Naive thymus-derived CD8-positive, alpha-beta T cell (primary cell): ENCODE results near the gene SCAPER. TPM values are rescaled to one million over a fixed set of nuclear protein-coding genes. Genes with fewer than 3 reads are reported as not detected.

ENCODE experiments used
- ATAC-seq, 2 donors: fragments of 150-1000 bp; cut with Tn5 transposase in 1 of 2; sonication (Bioruptor Pico), chemical (Tn5 transposase) in 1 of 2; 1 replicate in 1 of 2; 2 replicates in 1 of 2; pipeline ENCODE4 v1.10.0; 2021; ENCODE audit warnings: mild to moderate bottlenecking in 2 of 2, moderate library complexity in 2 of 2
- POLR2A ChIA-PET: fragments of 350-600 bp; sonication (Branson Sonifier 250); formaldehyde crosslinking; loops from one replicate; lab custom pipeline; 2021; ENCODE audit warnings: antibody characterized with exemption; lab: Charles Lee
- DNase-seq, 10 donors: peaks; one replicate each; pipeline versions ENCODE4 v3.0.0 to v3.0.0-alpha.2; 2020 to 2022
- H3K27ac Mint-ChIP-seq, 10 donors: one replicate each; pipeline ENCODE4 v1.8.0; 2020 to 2022; ENCODE audit warnings: mild to moderate bottlenecking in 10 of 10, mixed read lengths in 10 of 10, moderate library complexity in 4 of 10, inconsistent platforms in 1 of 10
- H3K27me3 Mint-ChIP-seq, 5 donors: one replicate each; pipeline ENCODE4 v1.8.0; 2021 to 2022; ENCODE audit warnings: mixed read lengths in 5 of 5
- H3K36me3 Mint-ChIP-seq, 3 donors: one replicate each; pipeline ENCODE4 v1.8.0; 2020 to 2022; ENCODE audit warnings: mixed read lengths in 3 of 3, mild to moderate bottlenecking in 2 of 3, inconsistent platforms in 1 of 3
- H3K4me1 Mint-ChIP-seq, 4 donors: one replicate each; pipeline ENCODE4 v1.8.0; 2021 to 2022; ENCODE audit warnings: mixed read lengths in 4 of 4
- H3K4me3 Mint-ChIP-seq, 10 donors: one replicate each; pipeline ENCODE4 v1.8.0; 2020 to 2022; ENCODE audit warnings: mild to moderate bottlenecking in 10 of 10, mixed read lengths in 10 of 10, moderate library complexity in 6 of 10, inconsistent platforms in 1 of 10
- H3K9me3 Mint-ChIP-seq, 9 donors: one replicate each; pipeline ENCODE4 v1.8.0; 2020 to 2022; ENCODE audit warnings: mixed read lengths in 9 of 9, mild to moderate bottlenecking in 3 of 9, inconsistent platforms in 1 of 9, moderate library complexity in 1 of 9
- polyA plus RNA-seq, 3 donors: library from polyadenylated mRNA; unstranded; fragments of 300-500 nt; fragmentation: Illumina TruSeq; gene quantifications; one replicate each; pipeline ENCODE4 v1.2.3, GENCODE V29; 2021
- total RNA-seq, 8 experiments: library from RNA in 2 of 8; stranded (reverse) in 2 of 8; gene quantifications; one replicate each; pipeline ENCODE4 v1.2.3 and lab custom pipeline; 2021 to 2026

Gene SCAPER
- total and polyA plus RNA-seq, 5 experiments from 2014 or later = 12.3 to 58.5 (median 17.7) TPM

DNA sequence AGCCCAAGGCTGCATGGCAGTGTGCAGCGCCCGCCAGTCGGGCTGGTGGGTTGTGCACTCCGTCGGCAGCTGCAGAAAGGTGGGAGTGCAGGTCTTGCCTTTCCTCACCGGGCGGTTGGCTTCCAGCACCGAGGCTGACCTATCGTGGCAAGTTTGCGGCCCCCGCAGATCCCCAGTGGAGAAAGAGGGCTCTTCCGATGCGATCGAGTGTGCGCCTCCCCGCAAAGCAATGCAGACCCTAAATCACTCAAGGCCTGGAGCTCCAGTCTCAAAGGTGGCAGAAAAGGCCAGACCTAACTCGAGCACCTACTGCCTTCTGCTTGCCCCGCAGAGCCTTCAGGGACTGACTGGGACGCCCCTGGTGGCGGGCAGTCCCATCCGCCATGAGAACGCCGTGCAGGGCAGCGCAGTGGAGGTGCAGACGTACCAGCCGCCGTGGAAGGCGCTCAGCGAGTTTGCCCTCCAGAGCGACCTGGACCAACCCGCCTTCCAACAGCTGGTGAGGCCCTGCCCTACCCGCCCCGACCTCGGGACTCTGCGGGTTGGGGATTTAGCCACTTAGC, 564.3 kb downstream of the SCAPER start:
- POLR2A ChIA-PET = interaction anchor here (1.0 to 1.1 kb wide), 2 partner anchors 8 to 31 kb away, joined by 5 to 10 read pairs; no protein-coding TSS in a partner anchor
- peaks cover 37 to 69% (median 63%) of the 10 kb centered on the region in 4 donors for H3K4me1 Mint-ChIP-seq
- no peak overlapping the region for H3K27ac Mint-ChIP-seq
- ATAC-seq (peak; percentile 56 to 64), DNase-seq (peak in 4 of 10 donors; percentile 30 to 37 (median 34))
- H3K27me3 Mint-ChIP-seq = peaks cover 52 to 89% (median 64%) of the 10 kb centered on the region in 5 donors
- peaks cover 0 to 8% (median 0%) of the 10 kb centered on the region in 9 donors for H3K9me3 Mint-ChIP-seq
- peaks cover 4 to 11% (median 9%) of the 10 kb centered on the region in 3 donors for H3K36me3 Mint-ChIP-seq
- peak overlapping the region; percentile 77 to 98 (median 90) for H3K4me3 Mint-ChIP-seq

DNA sequence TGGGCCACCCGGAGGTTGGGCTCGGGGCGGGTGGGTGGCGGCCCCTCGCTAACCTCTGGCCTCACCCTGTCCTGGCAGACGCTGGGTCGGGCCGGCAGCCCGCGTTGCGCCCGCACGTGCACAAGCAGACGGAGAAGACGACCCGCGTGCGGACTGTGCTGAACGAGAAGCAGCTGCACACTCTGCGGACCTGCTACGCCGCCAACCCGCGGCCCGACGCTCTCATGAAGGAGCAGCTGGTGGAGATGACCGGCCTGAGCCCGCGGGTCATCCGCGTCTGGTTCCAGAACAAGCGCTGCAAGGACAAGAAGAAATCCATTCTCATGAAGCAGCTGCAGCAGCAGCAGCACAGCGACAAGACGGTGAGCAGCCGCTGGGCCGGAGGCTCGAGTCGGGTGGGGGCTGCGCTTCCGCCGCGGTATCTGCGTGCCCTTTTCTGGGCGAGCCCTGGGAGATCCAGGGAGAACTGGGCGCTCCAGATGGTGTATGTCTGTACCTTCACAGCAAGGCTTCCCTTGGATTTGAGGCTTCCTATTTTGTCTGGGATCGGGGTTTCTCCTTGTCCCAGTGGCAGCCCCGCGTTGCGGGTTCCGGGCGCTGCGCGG, 564.8 kb downstream of the SCAPER start:
- H3K36me3 Mint-ChIP-seq = peaks cover 4 to 16% (median 7%) of the 10 kb centered on the region in 3 donors
- H3K4me3 Mint-ChIP-seq = peak overlapping the region; percentile 77 to 98 (median 90)
- no peak overlapping the region for H3K27ac Mint-ChIP-seq
- DNase-seq = no peak
- POLR2A ChIA-PET = interaction anchor here (0.7 to 1.1 kb wide), 4 partner anchors 8 to 654 kb away, joined by 3 to 10 read pairs (median 4); no protein-coding TSS in a partner anchor
- peaks cover 0 to 8% (median 0%) of the 10 kb centered on the region in 9 donors for H3K9me3 Mint-ChIP-seq
- peaks cover 54 to 89% (median 65%) of the 10 kb centered on the region in 5 donors for H3K27me3 Mint-ChIP-seq
- peaks cover 38 to 69% (median 63%) of the 10 kb centered on the region in 4 donors for H3K4me1 Mint-ChIP-seq
- peak; percentile 10 to 31 for ATAC-seq

DNA sequence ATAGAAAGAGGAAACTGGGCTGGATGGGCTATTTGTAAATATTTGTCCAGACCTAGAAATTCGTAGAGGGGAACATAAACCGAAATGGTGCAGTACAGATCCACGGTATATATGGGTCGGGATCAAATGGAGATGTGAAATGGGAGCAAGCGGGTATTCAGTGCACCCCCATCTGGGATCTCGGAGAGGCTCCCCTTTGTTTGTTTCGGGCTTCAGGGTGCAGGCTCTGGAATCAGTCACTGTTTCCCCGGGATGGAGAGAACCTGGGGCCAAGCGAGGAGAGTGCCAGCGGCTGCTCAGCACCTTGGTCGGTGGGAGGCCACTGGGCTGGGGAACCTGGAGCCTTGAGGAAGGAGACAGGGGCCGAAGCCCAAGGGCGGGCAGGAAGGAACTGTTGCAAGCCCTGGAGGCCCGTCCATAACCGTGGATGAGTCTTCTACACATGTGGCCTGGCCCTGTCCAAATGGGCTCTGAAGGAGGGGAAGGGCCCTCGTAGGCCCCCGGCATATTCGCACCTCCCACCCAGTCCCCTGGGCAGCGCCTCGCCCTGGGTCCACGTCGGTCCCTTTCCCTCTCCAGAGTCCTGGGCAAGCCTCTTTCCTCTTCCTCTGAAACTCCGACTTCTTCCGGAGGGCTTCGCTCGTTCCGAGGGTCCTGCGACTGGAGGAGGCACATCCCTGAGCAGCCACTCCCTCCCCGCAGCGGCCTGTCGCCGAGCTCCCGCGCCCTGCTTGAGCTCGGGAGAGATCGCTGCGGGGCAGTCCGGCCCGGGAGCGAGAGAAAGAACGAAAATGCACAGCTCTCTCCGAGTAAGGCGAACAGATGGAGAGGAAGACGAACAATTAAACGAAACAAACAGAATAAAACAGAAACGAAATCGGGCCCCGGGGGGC, 565.6 kb downstream of the SCAPER start:
- H3K4me3 Mint-ChIP-seq = peak overlapping the region; percentile 77 to 98 (median 90)
- peaks cover 3 to 16% (median 4%) of the 10 kb centered on the region in 3 donors for H3K36me3 Mint-ChIP-seq
- DNase-seq = peak in 1 of 10 donors; percentile 34
- peaks cover 36 to 71% (median 64%) of the 10 kb centered on the region in 4 donors for H3K4me1 Mint-ChIP-seq
- H3K27ac Mint-ChIP-seq = no peak overlapping the region
- POLR2A ChIA-PET = interaction anchor here (0.7 to 1.1 kb wide), 4 partner anchors 9 to 655 kb away, joined by 3 to 10 read pairs (median 4); no protein-coding TSS in a partner anchor
- H3K9me3 Mint-ChIP-seq = peaks cover 0 to 8% (median 0%) of the 10 kb centered on the region in 9 donors
- peaks cover 52 to 89% (median 64%) of the 10 kb centered on the region in 5 donors for H3K27me3 Mint-ChIP-seq
- no peak for ATAC-seq

GRCh38 chr15:76338486-76339304, 566.4 kb downstream of the SCAPER start:
- Mint-ChIP-seq H3K4me1 (peaks cover 36 to 68% (median 63%) of the 10 kb centered on the region in 4 donors), H3K9me3 (peaks cover 0 to 5% (median 0%) of the 10 kb centered on the region in 9 donors), H3K36me3 (peaks cover 0 to 16% (median 0%) of the 10 kb centered on the region in 3 donors), H3K4me3 (peak overlapping the region; percentile 44 to 98 (median 88)), H3K27ac (peak overlapping the region in 1 of 10 donors; percentile 38), H3K27me3 (peaks cover 50 to 89% (median 63%) of the 10 kb centered on the region in 5 donors)
- no peak for ATAC-seq
- DNase-seq = no peak
- POLR2A ChIA-PET = no interaction called here

DNA sequence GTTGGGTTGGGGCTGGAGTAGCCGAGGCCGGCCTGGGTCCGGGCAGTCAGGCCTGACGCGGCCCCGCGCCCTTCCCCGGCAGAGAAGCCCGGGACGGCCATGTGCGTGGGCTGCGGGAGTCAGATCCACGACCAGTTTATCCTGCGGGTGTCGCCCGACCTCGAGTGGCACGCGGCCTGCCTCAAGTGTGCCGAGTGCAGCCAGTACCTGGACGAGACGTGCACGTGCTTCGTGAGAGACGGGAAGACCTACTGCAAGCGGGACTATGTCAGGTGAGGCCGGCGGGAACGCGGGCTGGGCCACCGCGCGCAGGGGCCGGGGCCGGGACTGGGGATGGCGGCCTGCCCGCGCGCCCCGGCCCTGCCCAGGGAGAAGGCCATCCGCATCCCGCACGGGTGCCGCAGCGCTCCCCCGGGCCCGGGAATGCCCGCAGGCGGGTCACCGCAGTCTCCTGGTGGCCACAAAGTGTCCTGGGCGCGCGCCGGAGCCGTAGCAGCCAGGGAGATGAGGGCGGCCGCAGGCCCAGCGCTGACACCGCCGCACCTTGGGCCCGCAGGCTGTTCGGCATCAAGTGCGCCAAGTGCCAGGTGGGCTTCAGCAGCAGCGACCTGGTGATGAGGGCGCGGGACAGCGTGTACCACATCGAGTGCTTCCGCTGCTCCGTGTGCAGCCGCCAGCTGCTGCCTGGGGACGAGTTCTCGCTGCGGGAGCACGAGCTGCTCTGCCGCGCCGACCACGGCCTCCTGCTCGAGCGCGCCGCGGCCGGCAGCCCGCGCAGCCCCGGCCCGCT, 567.2 kb downstream of the SCAPER start:
- H3K4me1 Mint-ChIP-seq = peaks cover 36 to 68% (median 59%) of the 10 kb centered on the region in 4 donors
- ATAC-seq (peak; percentile 23 to 36), DNase-seq (peak in 2 of 10 donors; percentile 10 to 17)
- peaks cover 0 to 5% (median 0%) of the 10 kb centered on the region in 9 donors for H3K9me3 Mint-ChIP-seq
- POLR2A ChIA-PET = no interaction called here
- H3K36me3 Mint-ChIP-seq = peaks cover 0 to 16% (median 0%) of the 10 kb centered on the region in 3 donors
- H3K4me3 Mint-ChIP-seq = peak overlapping the region; percentile 50 to 92 (median 68)
- H3K27me3 Mint-ChIP-seq = peaks cover 44 to 90% (median 64%) of the 10 kb centered on the region in 5 donors
- no peak overlapping the region for H3K27ac Mint-ChIP-seq

- Mint-ChIP-seq H3K4me3 (peak overlapping the region; percentile 50 to 87 (median 68)), H3K27ac (no peak overlapping the region)
- POLR2A ChIA-PET = no interaction called here
These were observed 568.0 kb downstream of the SCAPER start for GRCh38 chr15:76337059-76337695.

GRCh38 chr15:76336254-76337058, 568.7 kb downstream of the SCAPER start, which contains the start of gene ISL2:
Gene ISL2 (plus strand): TSS chr15:76336773. CDS start chr15:76336884, 111 bp downstream.
- Mint-ChIP-seq H3K4me3 (peak within 1 kb of the TSS; percentile 53 to 87 (median 72)), H3K4me1 (peaks cover 30 to 60% (median 50%) of the 10 kb centered on the region in 4 donors), H3K27me3 (peaks cover 40 to 90% (median 66%) of the 10 kb centered on the region in 5 donors), H3K9me3 (peaks cover 0 to 3% (median 0%) of the 10 kb centered on the region in 9 donors), H3K36me3 (peaks cover 0 to 9% (median 0%) of the 10 kb centered on the region in 3 donors), H3K27ac (peak within 1 kb of the TSS in 1 of 10 donors; percentile 18)
- POLR2A ChIA-PET = interaction anchor here (0.9 kb wide), 1 partner anchor 821 kb away, joined by 5 read pairs; no protein-coding TSS in a partner anchor
- DNase-seq = peak in 1 of 10 donors; percentile 21
- ATAC-seq = no peak

More at GRCh38 chr15:76337059-76337695, 568.0 kb downstream of the SCAPER start:
- H3K4me1 Mint-ChIP-seq = peaks cover 36 to 67% (median 58%) of the 10 kb centered on the region in 4 donors
- peaks cover 45 to 97% (median 71%) of the 10 kb centered on the region in 5 donors for H3K27me3 Mint-ChIP-seq
- ATAC-seq (no peak), DNase-seq (peak in 1 of 10 donors; percentile 25)
- peaks cover 0 to 4% (median 0%) of the 10 kb centered on the region in 9 donors for H3K9me3 Mint-ChIP-seq
- peaks cover 0 to 15% (median 0%) of the 10 kb centered on the region in 3 donors for H3K36me3 Mint-ChIP-seq

GRCh38 chr15:76335307-76336253, 569.6 kb downstream of the SCAPER start:
- peaks cover 29 to 51% (median 45%) of the 10 kb centered on the region in 4 donors for H3K4me1 Mint-ChIP-seq
- H3K27me3 Mint-ChIP-seq = peaks cover 41 to 88% (median 61%) of the 10 kb centered on the region in 5 donors
- peaks cover 0 to 9% (median 0%) of the 10 kb centered on the region in 3 donors for H3K36me3 Mint-ChIP-seq
- H3K9me3 Mint-ChIP-seq = peaks cover 0 to 3% (median 0%) of the 10 kb centered on the region in 9 donors
- H3K27ac Mint-ChIP-seq = peak overlapping the region in 3 of 10 donors; percentile 18 to 56 (median 43)
- no peak for DNase-seq
- ATAC-seq = no peak
- POLR2A ChIA-PET = interaction anchor here (0.7 to 0.9 kb wide), 3 partner anchors 11 to 822 kb away, joined by 3 to 5 read pairs (median 5); no protein-coding TSS in a partner anchor
- peak overlapping the region; percentile 53 to 87 (median 72) for H3K4me3 Mint-ChIP-seq
